ENCODE results near the gene AP1M1.

AP1M1 gene

DNA sequence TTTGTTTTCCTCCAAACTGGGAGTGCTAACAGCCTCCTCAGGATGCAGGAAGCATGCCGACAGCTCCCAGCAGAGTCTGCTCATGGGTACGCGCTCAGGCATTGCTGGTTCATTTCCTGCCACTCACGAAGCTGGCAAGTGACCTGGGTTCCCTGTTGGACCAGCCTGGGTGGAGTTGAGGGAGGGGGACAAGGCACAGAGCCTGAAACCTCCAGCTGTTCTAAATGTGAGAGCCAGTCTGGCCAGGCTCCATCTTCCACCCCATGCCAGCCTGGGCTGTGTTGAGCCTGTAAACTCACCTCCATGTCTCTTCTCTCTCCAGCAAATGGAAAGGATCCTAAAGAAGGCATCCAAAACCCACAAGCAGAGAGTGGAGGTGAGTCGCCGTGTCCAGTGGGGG lies 7.5 kb upstream of the AP1M1 start:
- no peak overlapping the region for H4K5ac ChIP-seq (ENCODE audit: low read length)
- H3K4me2 ChIP-seq (ENCODE audit: low read length): no peak overlapping the region
- peaks cover 12% of the 10 kb centered on the region for H3K79me1 ChIP-seq (ENCODE audit: low read length)
- H2BK15ac ChIP-seq (replicated peaks; ENCODE audit: low read depth): no peak overlapping the region
- H3K79me2 ChIP-seq (ENCODE audit: control insufficient read depth, insufficient read depth, low read length): peaks cover 10% of the 10 kb centered on the region
- WGBS (ENCODE audit: extremely low coverage, insufficient coverage, low lambda C conversion rate): no CpG with 5 or more reads among the region's 6 CpGs
- no peak overlapping the region for H3K27ac ChIP-seq (ENCODE audit: low read depth, low read length)
- H2BK5ac ChIP-seq (ENCODE audit: low read length): no peak overlapping the region
- H2BK120ac ChIP-seq (ENCODE audit: low read depth, low read length): no peak overlapping the region
- peaks cover 10% of the 10 kb centered on the region for H3K36me3 ChIP-seq (ENCODE audit: control insufficient read depth, insufficient read depth, low read length)
- H3K4me3 ChIP-seq (ENCODE audit: low read length): no peak overlapping the region
- H3K56ac ChIP-seq (ENCODE audit: low read length): no peak overlapping the region
- H3K27me3 ChIP-seq (ENCODE audit: insufficient read depth, low read length, poor library complexity): no peaks in the 10 kb centered on the region
- H3K23ac ChIP-seq (ENCODE audit: low read length): no peak overlapping the region
- H3K4ac ChIP-seq (ENCODE audit: low read depth, low read length): no peak overlapping the region
- no peak overlapping the region for H3K18ac ChIP-seq (ENCODE audit: low read length)
- H3K4me1 ChIP-seq (ENCODE audit: control insufficient read depth, low read depth, low read length): no peaks in the 10 kb centered on the region
- DNase-seq: no peak
- H4K8ac ChIP-seq (ENCODE audit: low read depth, low read length): no peak overlapping the region
- H3K9ac ChIP-seq (ENCODE audit: low read length): no peak overlapping the region
- H2AK5ac ChIP-seq (ENCODE audit: low read length): no peak overlapping the region

DNA sequence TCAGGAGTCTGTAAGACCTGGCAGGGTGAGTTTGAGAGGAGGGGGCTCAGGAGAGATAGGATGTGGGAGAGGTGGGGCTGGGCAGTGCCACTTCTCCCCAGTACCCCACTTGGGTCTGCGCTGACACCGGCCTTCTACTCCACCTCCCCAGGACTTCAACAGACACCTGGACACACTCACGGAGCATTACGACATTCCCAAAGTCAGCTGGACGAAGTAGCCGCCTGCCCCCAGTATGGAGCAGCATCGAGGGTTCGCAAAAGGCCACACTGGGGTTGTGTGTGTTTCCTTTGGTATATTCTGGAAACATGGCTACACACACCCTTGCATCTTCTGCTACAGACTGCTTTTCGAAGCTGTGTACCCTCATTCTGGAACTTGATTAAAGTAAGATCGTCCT lies 7.0 kb upstream of the AP1M1 start:
- H3K18ac ChIP-seq (ENCODE audit: low read length): no peak overlapping the region
- H4K8ac ChIP-seq (ENCODE audit: low read depth, low read length): no peak overlapping the region
- WGBS (ENCODE audit: extremely low coverage, insufficient coverage, low lambda C conversion rate): no CpG with 5 or more reads among the region's 10 CpGs
- H3K27me3 ChIP-seq (ENCODE audit: insufficient read depth, low read length, poor library complexity): no peaks in the 10 kb centered on the region
- H3K36me3 ChIP-seq (ENCODE audit: control insufficient read depth, insufficient read depth, low read length): peaks cover 10% of the 10 kb centered on the region
- H3K4me3 ChIP-seq (ENCODE audit: low read length): no peak overlapping the region
- no peak overlapping the region for H3K56ac ChIP-seq (ENCODE audit: low read length)
- H2AK5ac ChIP-seq (ENCODE audit: low read length): no peak overlapping the region
- H2BK120ac ChIP-seq (ENCODE audit: low read depth, low read length): no peak overlapping the region
- no peak for DNase-seq
- no peak overlapping the region for H3K9ac ChIP-seq (ENCODE audit: low read length)
- no peak overlapping the region for H3K4me2 ChIP-seq (ENCODE audit: low read length)
- H3K79me2 ChIP-seq (ENCODE audit: control insufficient read depth, insufficient read depth, low read length): peaks cover 10% of the 10 kb centered on the region
- no peak overlapping the region for H3K4ac ChIP-seq (ENCODE audit: low read depth, low read length)
- H2BK15ac ChIP-seq (replicated peaks; ENCODE audit: low read depth): no peak overlapping the region
- no peak overlapping the region for H4K5ac ChIP-seq (ENCODE audit: low read length)
- no peak overlapping the region for H3K23ac ChIP-seq (ENCODE audit: low read length)
- peaks cover 12% of the 10 kb centered on the region for H3K79me1 ChIP-seq (ENCODE audit: low read length)
- H3K27ac ChIP-seq (ENCODE audit: low read depth, low read length): no peak overlapping the region
- H3K4me1 ChIP-seq (ENCODE audit: control insufficient read depth, low read depth, low read length): no peaks in the 10 kb centered on the region
- no peak overlapping the region for H2BK5ac ChIP-seq (ENCODE audit: low read length)

DNA sequence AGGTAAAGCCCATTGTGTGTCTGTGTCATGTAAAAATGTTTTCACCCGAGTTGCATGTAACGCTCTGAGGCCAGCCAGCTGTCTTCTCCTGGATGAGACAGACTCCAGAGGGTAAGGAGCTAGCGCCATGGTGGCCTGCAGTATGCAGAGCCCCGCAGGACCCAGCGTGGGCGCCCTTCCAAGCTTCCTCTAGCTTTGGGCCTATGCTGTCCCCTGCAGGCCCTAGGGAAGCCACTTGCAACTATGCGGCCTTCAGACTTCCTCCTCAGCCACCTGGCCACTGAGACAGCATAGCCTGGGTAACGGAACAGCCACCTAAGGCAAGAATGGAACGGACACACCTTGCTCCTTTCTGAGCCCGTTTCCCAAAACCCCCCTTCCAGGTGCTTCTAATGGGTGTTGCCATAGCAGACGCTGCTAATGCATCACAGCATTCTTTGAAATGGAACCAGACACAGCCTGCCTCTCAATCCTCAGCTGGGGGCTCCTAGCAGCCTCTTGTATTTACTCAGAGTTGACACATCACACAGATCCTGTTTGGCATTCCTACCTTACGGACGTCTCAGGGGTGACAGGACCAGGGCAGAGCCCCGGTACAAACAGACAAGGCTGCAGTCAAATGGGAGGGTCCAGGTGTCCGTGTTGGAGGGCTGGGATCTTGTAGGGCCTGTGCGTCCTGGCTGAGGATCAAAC lies 6.3 kb upstream of the AP1M1 start:
- Histone ChIP-seq H3K79me1 (ENCODE audit: low read length) (peaks cover 9% of the 10 kb centered on the region), H4K5ac (ENCODE audit: low read length) (no peak overlapping the region), H3K4me2 (ENCODE audit: low read length) (no peak overlapping the region), H3K27me3 (ENCODE audit: insufficient read depth, low read length, poor library complexity) (no peaks in the 10 kb centered on the region), H3K18ac (ENCODE audit: low read length) (no peak overlapping the region), H4K8ac (ENCODE audit: low read depth, low read length) (no peak overlapping the region), H3K9ac (ENCODE audit: low read length) (no peak overlapping the region), H3K23ac (ENCODE audit: low read length) (no peak overlapping the region), H2BK120ac (ENCODE audit: low read depth, low read length) (no peak overlapping the region), H3K56ac (ENCODE audit: low read length) (no peak overlapping the region), H2BK15ac (replicated peaks; ENCODE audit: low read depth) (no peak overlapping the region), H3K4me3 (ENCODE audit: low read length) (no peak overlapping the region), H3K27ac (ENCODE audit: low read depth, low read length) (no peak overlapping the region), H2BK5ac (ENCODE audit: low read length) (no peak overlapping the region), H3K4me1 (ENCODE audit: control insufficient read depth, low read depth, low read length) (no peaks in the 10 kb centered on the region), H2AK5ac (ENCODE audit: low read length) (no peak overlapping the region), H3K4ac (ENCODE audit: low read depth, low read length) (no peak overlapping the region), H3K36me3 (ENCODE audit: control insufficient read depth, insufficient read depth, low read length) (peaks cover 10% of the 10 kb centered on the region), H3K79me2 (ENCODE audit: control insufficient read depth, insufficient read depth, low read length) (peaks cover 7% of the 10 kb centered on the region)
- WGBS (ENCODE audit: extremely low coverage, insufficient coverage, low lambda C conversion rate): no CpG with 5 or more reads among the region's 16 CpGs
- peak; percentile 17 for DNase-seq

DNA sequence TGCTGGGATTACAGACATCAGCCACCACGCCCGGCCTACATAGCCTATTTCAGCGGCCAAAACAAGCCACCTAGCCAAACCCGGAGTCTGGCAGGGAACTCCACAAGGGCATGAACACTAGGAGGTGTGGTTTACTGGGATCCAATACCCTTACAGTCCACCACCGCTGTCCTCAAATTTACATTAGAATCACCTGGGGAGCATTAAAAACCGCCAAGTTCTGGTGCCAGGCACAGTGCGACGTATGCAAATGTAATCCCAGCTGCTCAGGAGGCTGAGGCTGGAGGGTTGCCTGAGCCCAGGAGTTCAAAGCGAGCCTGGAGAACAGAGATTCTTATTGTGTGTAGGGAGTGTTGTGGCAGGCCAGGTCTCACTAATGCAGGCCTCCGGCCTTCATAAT lies 4.2 kb upstream of the AP1M1 start:
- Histone ChIP-seq H2AK5ac (ENCODE audit: low read length) (no peak overlapping the region), H3K23ac (ENCODE audit: low read length) (no peak overlapping the region), H3K56ac (ENCODE audit: low read length) (no peak overlapping the region), H3K4me2 (ENCODE audit: low read length) (no peak overlapping the region), H3K79me2 (ENCODE audit: control insufficient read depth, insufficient read depth, low read length) (peaks cover 2% of the 10 kb centered on the region), H2BK120ac (ENCODE audit: low read depth, low read length) (no peak overlapping the region), H2BK15ac (replicated peaks; ENCODE audit: low read depth) (no peak overlapping the region), H3K27me3 (ENCODE audit: insufficient read depth, low read length, poor library complexity) (no peaks in the 10 kb centered on the region), H3K79me1 (ENCODE audit: low read length) (peaks cover 6% of the 10 kb centered on the region), H3K36me3 (ENCODE audit: control insufficient read depth, insufficient read depth, low read length) (peaks cover 10% of the 10 kb centered on the region), H4K8ac (ENCODE audit: low read depth, low read length) (no peak overlapping the region), H3K4me3 (ENCODE audit: low read length) (no peak overlapping the region), H3K9ac (ENCODE audit: low read length) (no peak overlapping the region), H3K4ac (ENCODE audit: low read depth, low read length) (no peak overlapping the region), H3K4me1 (ENCODE audit: control insufficient read depth, low read depth, low read length) (peaks cover 2% of the 10 kb centered on the region), H3K18ac (ENCODE audit: low read length) (no peak overlapping the region), H2BK5ac (ENCODE audit: low read length) (no peak overlapping the region), H3K27ac (ENCODE audit: low read depth, low read length) (no peak overlapping the region), H4K5ac (ENCODE audit: low read length) (no peak overlapping the region)
- DNase-seq: peak; percentile 13
- no CpG with 5 or more reads among the region's 10 CpGs for WGBS (ENCODE audit: extremely low coverage, insufficient coverage, low lambda C conversion rate)

DNA sequence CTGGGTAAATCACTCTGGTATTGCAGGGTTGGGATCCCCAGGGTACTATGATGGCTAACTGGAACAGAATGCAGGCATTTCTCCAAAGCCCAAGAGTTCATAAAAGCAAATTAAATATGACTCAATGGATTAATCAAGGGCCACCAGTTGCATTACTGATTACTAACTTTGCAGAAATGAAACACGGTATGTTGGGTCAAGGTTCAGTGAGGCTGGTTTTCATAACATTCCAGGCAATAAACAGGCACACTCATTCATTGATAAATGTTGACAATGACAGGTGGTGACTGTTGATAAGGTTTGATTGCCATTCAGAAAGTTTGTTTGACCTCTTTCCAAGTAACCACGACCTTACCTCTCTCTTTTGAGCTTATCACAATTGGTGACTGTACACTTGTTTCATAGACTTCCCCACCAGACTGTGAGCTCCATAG lies 506 bp upstream of the AP1M1 start:
- Histone ChIP-seq H3K27ac (ENCODE audit: low read depth, low read length) (no peak overlapping the region), H3K4me3 (ENCODE audit: low read length) (no peak overlapping the region), H3K4me2 (ENCODE audit: low read length) (peak overlapping the region; percentile 67), H2AK5ac (ENCODE audit: low read length) (no peak overlapping the region), H3K56ac (ENCODE audit: low read length) (peak overlapping the region; percentile 83), H3K4ac (ENCODE audit: low read depth, low read length) (no peak overlapping the region), H4K5ac (ENCODE audit: low read length) (peak overlapping the region; percentile 59), H3K4me1 (ENCODE audit: control insufficient read depth, low read depth, low read length) (peaks cover 3% of the 10 kb centered on the region), H2BK5ac (ENCODE audit: low read length) (no peak overlapping the region), H2BK15ac (replicated peaks; ENCODE audit: low read depth) (no peak overlapping the region), H4K8ac (ENCODE audit: low read depth, low read length) (peak overlapping the region; percentile 78), H3K23ac (ENCODE audit: low read length) (no peak overlapping the region), H3K36me3 (ENCODE audit: control insufficient read depth, insufficient read depth, low read length) (no peaks in the 10 kb centered on the region), H3K9ac (ENCODE audit: low read length) (peak overlapping the region; percentile 73), H3K79me1 (ENCODE audit: low read length) (peaks cover 10% of the 10 kb centered on the region), H3K18ac (ENCODE audit: low read length) (no peak overlapping the region), H3K79me2 (ENCODE audit: control insufficient read depth, insufficient read depth, low read length) (peaks cover 4% of the 10 kb centered on the region), H2BK120ac (ENCODE audit: low read depth, low read length) (no peak overlapping the region), H3K27me3 (ENCODE audit: insufficient read depth, low read length, poor library complexity) (no peaks in the 10 kb centered on the region)
- peak; percentile 10 for DNase-seq
- no CpG with 5 or more reads among the region's 2 CpGs for WGBS (ENCODE audit: extremely low coverage, insufficient coverage, low lambda C conversion rate)

DNA sequence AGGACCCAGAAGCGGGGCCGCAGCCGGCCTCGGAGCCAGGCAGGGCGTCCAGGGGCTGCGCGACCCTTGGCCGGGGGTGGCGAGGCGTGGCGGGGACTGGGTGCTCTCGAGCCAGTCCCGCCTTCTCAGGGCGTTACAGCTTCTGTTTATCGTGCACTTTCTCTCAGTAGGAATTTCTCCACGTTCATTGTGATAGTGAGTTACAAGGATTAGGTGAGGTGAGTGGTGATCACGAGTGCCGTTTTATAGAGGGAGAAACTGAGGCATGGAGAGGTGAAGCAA lies 600 bp downstream of the AP1M1 start:
- H2AK5ac ChIP-seq (ENCODE audit: low read length): no peak overlapping the region
- no peaks in the 10 kb centered on the region for H3K27me3 ChIP-seq (ENCODE audit: insufficient read depth, low read length, poor library complexity)
- no peak overlapping the region for H3K18ac ChIP-seq (ENCODE audit: low read length)
- H3K56ac ChIP-seq (ENCODE audit: low read length): peak overlapping the region; percentile 88
- H3K4me1 ChIP-seq (ENCODE audit: control insufficient read depth, low read depth, low read length): peaks cover 3% of the 10 kb centered on the region
- H2BK120ac ChIP-seq (ENCODE audit: low read depth, low read length): no peak overlapping the region
- H3K79me2 ChIP-seq (ENCODE audit: control insufficient read depth, insufficient read depth, low read length): peaks cover 4% of the 10 kb centered on the region
- no peaks in the 10 kb centered on the region for H3K36me3 ChIP-seq (ENCODE audit: control insufficient read depth, insufficient read depth, low read length)
- peak overlapping the region; percentile 98 for H3K4me2 ChIP-seq (ENCODE audit: low read length)
- no peak overlapping the region for H3K4ac ChIP-seq (ENCODE audit: low read depth, low read length)
- no CpG with 5 or more reads among the region's 18 CpGs for WGBS (ENCODE audit: extremely low coverage, insufficient coverage, low lambda C conversion rate)
- no peak overlapping the region for H2BK15ac ChIP-seq (replicated peaks; ENCODE audit: low read depth)
- no peak overlapping the region for H2BK5ac ChIP-seq (ENCODE audit: low read length)
- peaks cover 10% of the 10 kb centered on the region for H3K79me1 ChIP-seq (ENCODE audit: low read length)
- no peak overlapping the region for H4K8ac ChIP-seq (ENCODE audit: low read depth, low read length)
- no peak overlapping the region for H3K23ac ChIP-seq (ENCODE audit: low read length)
- no peak overlapping the region for H3K27ac ChIP-seq (ENCODE audit: low read depth, low read length)
- peak overlapping the region; percentile 65 for H3K9ac ChIP-seq (ENCODE audit: low read length)
- H4K5ac ChIP-seq (ENCODE audit: low read length): no peak overlapping the region
- DNase-seq: no peak
- H3K4me3 ChIP-seq (ENCODE audit: low read length): peak overlapping the region; percentile 71
